ENCODE data around the gene FCRLB.
A peak's percentile ranks its signal among the peaks of the same experiment; 100 is the strongest.
"Not testable (repeated sequence)": the region's sequence is repeated elsewhere in the genome, so short reads cannot be mapped to it uniquely, and the experiment has no call there.

Gene FCRLB, protein sequence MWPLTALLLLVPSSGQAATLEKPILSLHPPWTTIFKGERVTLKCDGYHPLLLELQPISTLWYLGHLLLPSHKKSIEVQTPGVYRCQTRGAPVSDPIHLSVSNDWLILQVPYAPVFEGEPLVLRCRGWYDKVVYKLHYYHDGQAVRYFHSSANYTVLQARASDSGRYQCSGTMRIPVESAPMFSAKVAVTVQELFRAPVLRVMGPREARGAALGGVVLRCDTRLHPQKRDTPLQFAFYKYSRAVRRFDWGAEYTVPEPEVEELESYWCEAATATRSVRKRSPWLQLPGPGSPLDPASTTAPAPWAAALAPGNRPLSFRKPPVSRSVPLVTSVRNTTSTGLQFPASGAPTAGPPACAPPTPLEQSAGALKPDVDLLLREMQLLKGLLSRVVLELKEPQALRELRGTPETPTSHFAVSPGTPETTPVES

DNA sequence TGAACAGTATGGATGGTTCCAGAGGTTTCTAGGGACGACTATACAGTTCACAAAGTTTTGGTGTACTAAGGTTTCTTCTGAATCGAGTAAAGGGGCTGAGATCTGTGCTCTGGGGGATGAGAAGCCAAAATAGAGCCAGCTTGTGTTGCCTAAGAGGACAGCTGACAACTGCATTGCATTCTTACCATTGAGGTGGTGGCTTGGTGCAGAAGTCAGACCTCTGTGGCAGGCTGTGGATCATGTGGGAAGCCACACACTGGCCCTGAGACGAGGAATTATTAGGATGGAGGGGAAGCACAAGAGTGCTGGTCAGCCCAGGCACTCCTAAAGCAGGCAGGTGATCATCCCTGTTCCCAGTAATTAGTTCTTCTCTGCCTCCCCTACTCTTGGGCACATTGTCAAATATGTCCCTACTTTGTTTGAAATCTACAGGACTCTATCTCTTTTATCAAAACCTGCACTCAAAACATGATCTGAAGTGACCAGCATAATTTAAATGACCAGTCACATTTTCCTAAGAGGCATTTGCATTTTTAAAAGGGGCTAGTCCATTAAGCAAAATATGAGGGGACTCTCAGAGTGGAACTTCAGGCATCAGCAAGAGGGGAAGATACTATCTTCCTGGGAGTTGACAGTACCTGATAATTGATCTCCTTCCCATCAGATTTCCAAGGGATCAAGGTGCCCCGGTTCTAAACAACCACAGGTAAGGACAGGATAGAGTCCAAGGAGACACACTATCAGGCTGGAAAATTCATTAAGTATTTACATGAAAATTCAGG lies at the start of gene FCRLB:
Gene FCRLB, plus strand, starts transcription at position 589 of the 782 bp plus-strand sequence. CDS start 1,129 bp downstream, outside the sequence.
- no peaks in the 10 kb centered on the region for H3K27me3 ChIP-seq (ENCODE audit: control insufficient read depth, low read length)
- H3K9me3 ChIP-seq (ENCODE audit: control insufficient read depth, insufficient read depth, low read length): no peaks in the 10 kb centered on the region
- H3K36me3 ChIP-seq (ENCODE audit: control insufficient read depth, low read length): no peaks in the 10 kb centered on the region
- H3K4me3 ChIP-seq (ENCODE audit: low read length): peak within 1 kb of the TSS; percentile 61
- H3K4me2 ChIP-seq (ENCODE audit: low read length): peak within 1 kb of the TSS; percentile 75
- H3K4me1 ChIP-seq (ENCODE audit: control insufficient read depth, low read length): peaks cover 85% of the 10 kb centered on the region
- peaks cover 42% of the 10 kb centered on the region for H3F3A ChIP-seq (ENCODE audit: control insufficient read depth, insufficient read depth)
- peaks cover 4% of the 10 kb centered on the region for H3K79me2 ChIP-seq (ENCODE audit: control insufficient read depth, low read length)
- no peaks in the 10 kb centered on the region for H3K9me2 ChIP-seq (replicated peaks; ENCODE audit: control insufficient read depth, low read length)
- H4K20me1 ChIP-seq (ENCODE audit: control insufficient read depth, insufficient read depth, low read depth, low read length): no peaks in the 10 kb centered on the region
- H3K27ac ChIP-seq (ENCODE audit: low read depth, low read length): peak within 1 kb of the TSS; percentile 94
- TF ChIP-seq EZH2phosphoT487 (IDR thresholded peaks at IDR 0.05; ENCODE audit: borderline replicate concordance, low read length): no peak
- TF ChIP-seq, protein P1, sequence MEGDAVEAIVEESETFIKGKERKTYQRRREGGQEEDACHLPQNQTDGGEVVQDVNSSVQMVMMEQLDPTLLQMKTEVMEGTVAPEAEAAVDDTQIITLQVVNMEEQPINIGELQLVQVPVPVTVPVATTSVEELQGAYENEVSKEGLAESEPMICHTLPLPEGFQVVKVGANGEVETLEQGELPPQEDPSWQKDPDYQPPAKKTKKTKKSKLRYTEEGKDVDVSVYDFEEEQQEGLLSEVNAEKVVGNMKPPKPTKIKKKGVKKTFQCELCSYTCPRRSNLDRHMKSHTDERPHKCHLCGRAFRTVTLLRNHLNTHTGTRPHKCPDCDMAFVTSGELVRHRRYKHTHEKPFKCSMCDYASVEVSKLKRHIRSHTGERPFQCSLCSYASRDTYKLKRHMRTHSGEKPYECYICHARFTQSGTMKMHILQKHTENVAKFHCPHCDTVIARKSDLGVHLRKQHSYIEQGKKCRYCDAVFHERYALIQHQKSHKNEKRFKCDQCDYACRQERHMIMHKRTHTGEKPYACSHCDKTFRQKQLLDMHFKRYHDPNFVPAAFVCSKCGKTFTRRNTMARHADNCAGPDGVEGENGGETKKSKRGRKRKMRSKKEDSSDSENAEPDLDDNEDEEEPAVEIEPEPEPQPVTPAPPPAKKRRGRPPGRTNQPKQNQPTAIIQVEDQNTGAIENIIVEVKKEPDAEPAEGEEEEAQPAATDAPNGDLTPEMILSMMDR (IDR thresholded peaks at IDR 0.05; ENCODE audit: low read depth, low read length, poor library complexity, severe bottlenecking): no peak

DNA sequence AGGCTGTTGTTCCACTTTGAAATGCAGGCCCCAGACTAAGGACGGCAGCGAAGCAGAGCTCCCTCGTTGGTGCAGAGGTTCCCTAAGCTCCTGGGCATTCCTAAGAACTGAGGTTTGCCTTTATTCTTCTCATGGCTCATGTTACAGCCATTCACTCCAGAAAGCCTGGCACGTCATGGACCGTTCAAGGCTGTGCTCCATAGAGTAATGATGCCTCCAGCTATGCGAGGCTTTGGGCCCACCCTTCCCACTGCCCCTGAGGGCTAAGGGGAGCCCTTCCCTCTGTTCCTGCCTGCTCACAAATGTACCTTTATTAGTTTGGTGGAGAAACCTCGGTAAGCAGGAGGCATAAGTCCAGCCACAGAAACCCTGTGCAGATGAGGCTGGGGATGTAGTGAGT lies 47.9 kb upstream of the FCRLB start:
- not testable (repeated sequence) for H3K4me1 ChIP-seq (ENCODE audit: control insufficient read depth, low read length); H4K20me1 ChIP-seq (ENCODE audit: control insufficient read depth, insufficient read depth, low read depth, low read length); H3K27me3 ChIP-seq (ENCODE audit: control insufficient read depth, low read length); H3F3A ChIP-seq (ENCODE audit: control insufficient read depth, insufficient read depth); H3K36me3 ChIP-seq (ENCODE audit: control insufficient read depth, low read length); H3K4me2 ChIP-seq (ENCODE audit: low read length); H3K4me3 ChIP-seq (ENCODE audit: low read length); H3K9me3 ChIP-seq (ENCODE audit: control insufficient read depth, insufficient read depth, low read length); H3K9me2 ChIP-seq (replicated peaks; ENCODE audit: control insufficient read depth, low read length); H3K79me2 ChIP-seq (ENCODE audit: control insufficient read depth, low read length); H3K27ac ChIP-seq (ENCODE audit: low read depth, low read length)

DNA sequence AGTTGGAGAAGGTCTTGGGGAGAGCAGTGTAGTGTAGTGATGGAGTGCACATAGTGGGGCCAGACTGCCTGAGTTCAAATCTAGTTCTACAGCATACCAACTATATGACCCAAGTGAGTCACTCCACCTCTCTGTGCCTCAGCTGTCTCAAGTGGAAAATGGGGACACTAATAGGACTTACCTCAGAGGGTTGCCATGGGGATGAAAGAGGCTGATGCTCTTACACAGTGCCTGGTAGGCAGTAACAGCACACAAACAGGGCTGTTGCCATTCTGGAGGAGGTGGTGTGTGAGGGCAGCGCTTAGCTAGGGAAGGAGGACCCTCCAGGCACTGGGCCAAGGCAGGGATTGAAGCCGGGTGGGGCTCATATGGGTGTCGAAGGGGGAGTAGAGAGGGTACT lies 46.9 kb upstream of the FCRLB start:
- not testable (repeated sequence) for H3K9me2 ChIP-seq (replicated peaks; ENCODE audit: control insufficient read depth, low read length); H3F3A ChIP-seq (ENCODE audit: control insufficient read depth, insufficient read depth); H3K27ac ChIP-seq (ENCODE audit: low read depth, low read length); H4K20me1 ChIP-seq (ENCODE audit: control insufficient read depth, insufficient read depth, low read depth, low read length); H3K4me3 ChIP-seq (ENCODE audit: low read length); H3K27me3 ChIP-seq (ENCODE audit: control insufficient read depth, low read length); H3K36me3 ChIP-seq (ENCODE audit: control insufficient read depth, low read length); H3K79me2 ChIP-seq (ENCODE audit: control insufficient read depth, low read length); H3K4me2 ChIP-seq (ENCODE audit: low read length); H3K4me1 ChIP-seq (ENCODE audit: control insufficient read depth, low read length); H3K9me3 ChIP-seq (ENCODE audit: control insufficient read depth, insufficient read depth, low read length)

DNA sequence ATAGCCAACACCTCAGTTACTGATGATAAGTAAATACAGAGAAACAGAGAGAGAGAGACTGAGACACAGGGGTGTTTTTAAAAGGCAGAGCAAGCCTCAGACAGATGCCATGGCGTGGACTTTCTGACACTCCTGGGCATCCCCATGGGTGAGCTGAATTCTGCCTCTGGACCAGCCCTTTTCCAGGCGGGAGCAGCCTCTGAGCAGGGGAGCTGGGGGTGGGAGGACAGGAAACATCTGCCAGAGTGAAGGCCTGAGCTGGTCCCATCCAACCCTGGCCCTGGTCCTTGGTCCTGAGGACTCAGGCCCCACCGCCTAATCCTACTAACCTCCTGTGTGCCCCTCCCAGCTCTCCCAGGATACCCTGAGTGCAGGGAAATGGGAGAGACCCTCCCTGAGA lies 46.4 kb upstream of the FCRLB start:
- not testable (repeated sequence) for H3K27me3 ChIP-seq (ENCODE audit: control insufficient read depth, low read length); H3K9me3 ChIP-seq (ENCODE audit: control insufficient read depth, insufficient read depth, low read length); H3K4me1 ChIP-seq (ENCODE audit: control insufficient read depth, low read length); H3K4me2 ChIP-seq (ENCODE audit: low read length); H4K20me1 ChIP-seq (ENCODE audit: control insufficient read depth, insufficient read depth, low read depth, low read length); H3K36me3 ChIP-seq (ENCODE audit: control insufficient read depth, low read length); H3K79me2 ChIP-seq (ENCODE audit: control insufficient read depth, low read length); H3K27ac ChIP-seq (ENCODE audit: low read depth, low read length); H3K9me2 ChIP-seq (replicated peaks; ENCODE audit: control insufficient read depth, low read length); H3K4me3 ChIP-seq (ENCODE audit: low read length); H3F3A ChIP-seq (ENCODE audit: control insufficient read depth, insufficient read depth)

Data from DOHH2 (cell line).